Occipital lobe (tissue), 2 donors: ENCODE results near the gene GARRE1. TPM values are rescaled to one million over a fixed set of nuclear protein-coding genes. Genes with fewer than 3 reads are reported as not detected.
"Not testable (repeated sequence)": the region's sequence is repeated elsewhere in the genome, so short reads cannot be mapped to it uniquely, and the experiment has no call there.

Experiments
- DNase-seq: peaks from one replicate; lab custom pipeline; 2025; lab: John Stamatoyannopoulos, UW
- total RNA-seq: library from RNA; depleted of rRNA; stranded (reverse); fragments of >200 nt; gene quantifications from one replicate; pipeline ENCODE4 v1.2.3, GENCODE V29; 2014

GARRE1 gene
- total RNA-seq = 20.7 TPM

GRCh38 chr19:34254046-34254697 lies at the start of gene GARRE1:
Gene GARRE1 (plus strand): TSS chr19:34254554. CDS start chr19:34300474, 45,920 bp downstream.
- DNase-seq = peak; percentile 64

- DNase-seq = not testable (repeated sequence)
These were observed 49.0 kb upstream of the GARRE1 start for GRCh38 chr19:34205324-34205723.

GRCh38 chr19:34208291-34208884 lies 46.0 kb upstream of the GARRE1 start:
- DNase-seq = no peak

GRCh38 chr19:34209726-34210125 lies 44.6 kb upstream of the GARRE1 start:
- no peak for DNase-seq

GRCh38 chr19:34213283-34213682 lies 41.1 kb upstream of the GARRE1 start:
- no peak for DNase-seq

GRCh38 chr19:34214040-34214439 lies 40.3 kb upstream of the GARRE1 start:
- DNase-seq = no peak

GRCh38 chr19:34215006-34215665 lies 39.2 kb upstream of the GARRE1 start:
- DNase-seq = no peak

GRCh38 chr19:34215666-34216038 lies 38.7 kb upstream of the GARRE1 start:
- no peak for DNase-seq

- DNase-seq = not testable (repeated sequence)
These were observed 37.6 kb upstream of the GARRE1 start for GRCh38 chr19:34216745-34217219.

- no peak for DNase-seq
These were observed 36.2 kb upstream of the GARRE1 start for GRCh38 chr19:34217952-34218817.

- no peak for DNase-seq
These were observed 35.6 kb upstream of the GARRE1 start for GRCh38 chr19:34218818-34219164.

GRCh38 chr19:34220472-34221063 lies 33.8 kb upstream of the GARRE1 start:
- peak; percentile 17 for DNase-seq

- no peak for DNase-seq
These were observed 32.0 kb upstream of the GARRE1 start for GRCh38 chr19:34222386-34222785.

GRCh38 chr19:34224996-34225658 lies 29.2 kb upstream of the GARRE1 start:
- DNase-seq = no peak

GRCh38 chr19:34225659-34226015 lies 28.7 kb upstream of the GARRE1 start:
- no peak for DNase-seq

- DNase-seq = no peak
These were observed 28.3 kb upstream of the GARRE1 start for GRCh38 chr19:34226036-34226435.

- DNase-seq = no peak
These were observed 26.0 kb upstream of the GARRE1 start for GRCh38 chr19:34228347-34228746.

GRCh38 chr19:34228762-34229161 lies 25.6 kb upstream of the GARRE1 start:
- DNase-seq = no peak

- no peak for DNase-seq
These were observed 24.6 kb upstream of the GARRE1 start for GRCh38 chr19:34229721-34230120.

- no peak for DNase-seq
These were observed 23.5 kb upstream of the GARRE1 start for GRCh38 chr19:34230820-34231219.

- no peak for DNase-seq
These were observed 22.9 kb upstream of the GARRE1 start for GRCh38 chr19:34231439-34231838.
